ENCODE data around the gene BRD3.
A peak's percentile ranks its signal among the peaks of the same experiment; 100 is the strongest.

The BRD3 gene

DNA sequence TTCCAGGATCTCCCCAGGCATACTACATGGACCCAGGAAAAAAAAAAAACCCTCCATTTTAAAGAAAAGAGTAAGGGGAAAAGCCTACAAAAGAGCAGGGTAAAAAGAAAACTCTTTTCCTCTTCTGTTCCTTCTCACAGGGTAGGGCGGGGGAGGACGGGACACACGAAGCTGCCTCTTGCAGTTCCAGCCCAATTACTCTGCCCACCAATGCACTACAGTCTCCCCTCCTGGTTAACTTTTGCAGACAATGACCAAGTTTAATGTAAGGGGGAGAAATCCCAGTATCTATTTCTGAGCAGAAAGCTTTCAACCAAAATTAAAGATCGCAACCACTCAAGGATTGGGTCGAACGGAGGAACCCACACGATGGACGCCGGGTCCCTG is 1.3 kb downstream of the BRD3 start:
- peak overlapping the region; percentile 88 for H3K4me3 ChIP-seq (ENCODE audit: low read depth, low read length)
- TF ChIP-seq, protein P1, sequence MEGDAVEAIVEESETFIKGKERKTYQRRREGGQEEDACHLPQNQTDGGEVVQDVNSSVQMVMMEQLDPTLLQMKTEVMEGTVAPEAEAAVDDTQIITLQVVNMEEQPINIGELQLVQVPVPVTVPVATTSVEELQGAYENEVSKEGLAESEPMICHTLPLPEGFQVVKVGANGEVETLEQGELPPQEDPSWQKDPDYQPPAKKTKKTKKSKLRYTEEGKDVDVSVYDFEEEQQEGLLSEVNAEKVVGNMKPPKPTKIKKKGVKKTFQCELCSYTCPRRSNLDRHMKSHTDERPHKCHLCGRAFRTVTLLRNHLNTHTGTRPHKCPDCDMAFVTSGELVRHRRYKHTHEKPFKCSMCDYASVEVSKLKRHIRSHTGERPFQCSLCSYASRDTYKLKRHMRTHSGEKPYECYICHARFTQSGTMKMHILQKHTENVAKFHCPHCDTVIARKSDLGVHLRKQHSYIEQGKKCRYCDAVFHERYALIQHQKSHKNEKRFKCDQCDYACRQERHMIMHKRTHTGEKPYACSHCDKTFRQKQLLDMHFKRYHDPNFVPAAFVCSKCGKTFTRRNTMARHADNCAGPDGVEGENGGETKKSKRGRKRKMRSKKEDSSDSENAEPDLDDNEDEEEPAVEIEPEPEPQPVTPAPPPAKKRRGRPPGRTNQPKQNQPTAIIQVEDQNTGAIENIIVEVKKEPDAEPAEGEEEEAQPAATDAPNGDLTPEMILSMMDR (IDR thresholded peaks at IDR 0.05; ENCODE audit: control insufficient read depth, extremely low read depth, insufficient read depth), result no peak
- no peak for DNase-seq (ENCODE audit: low read depth)

DNA sequence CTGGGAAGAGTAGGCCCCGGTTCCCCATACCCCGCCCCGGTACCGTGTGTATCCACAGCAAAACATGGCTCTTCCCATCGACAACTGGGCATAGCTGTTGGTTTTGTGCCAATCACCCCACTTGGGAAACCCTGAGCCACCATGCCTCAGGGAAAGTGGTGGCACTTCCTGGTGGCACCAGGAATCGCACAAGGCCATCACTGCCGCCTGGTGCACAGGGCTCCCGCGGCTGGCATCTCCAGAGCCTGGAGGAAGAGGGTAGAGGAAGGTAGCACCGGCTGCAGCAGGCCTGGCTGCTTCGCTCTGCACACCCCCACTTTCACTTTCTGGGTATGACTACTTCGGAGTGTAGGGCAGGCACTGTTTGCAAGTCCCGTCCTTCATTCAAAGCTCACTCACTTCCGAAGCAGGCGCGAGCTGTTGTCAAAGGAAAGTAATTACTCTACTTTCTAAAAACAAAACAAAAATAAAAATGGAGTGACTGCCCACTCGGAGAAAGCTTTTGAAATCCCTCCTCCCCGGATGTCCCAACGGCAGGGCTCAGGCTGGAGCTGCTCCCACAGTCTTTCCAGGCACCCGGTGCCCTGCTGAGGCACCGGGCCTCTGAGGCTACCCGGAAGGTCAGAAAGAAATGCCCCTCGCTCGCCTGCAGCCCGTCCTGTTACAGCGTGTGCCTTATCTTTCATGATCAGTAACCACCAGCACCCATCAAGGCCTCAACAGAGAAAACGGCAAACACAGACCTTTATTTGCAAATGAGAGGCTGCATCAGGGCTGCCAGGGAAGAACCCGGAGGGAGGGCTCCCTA is 2.0 kb downstream of the BRD3 start:
- peak overlapping the region; percentile 88 for H3K4me3 ChIP-seq (ENCODE audit: low read depth, low read length)
- peak; percentile 58 for DNase-seq (ENCODE audit: low read depth)
- TF ChIP-seq, protein P1 (IDR thresholded peaks at IDR 0.05; ENCODE audit: control insufficient read depth, extremely low read depth, insufficient read depth), result no peak

DNA sequence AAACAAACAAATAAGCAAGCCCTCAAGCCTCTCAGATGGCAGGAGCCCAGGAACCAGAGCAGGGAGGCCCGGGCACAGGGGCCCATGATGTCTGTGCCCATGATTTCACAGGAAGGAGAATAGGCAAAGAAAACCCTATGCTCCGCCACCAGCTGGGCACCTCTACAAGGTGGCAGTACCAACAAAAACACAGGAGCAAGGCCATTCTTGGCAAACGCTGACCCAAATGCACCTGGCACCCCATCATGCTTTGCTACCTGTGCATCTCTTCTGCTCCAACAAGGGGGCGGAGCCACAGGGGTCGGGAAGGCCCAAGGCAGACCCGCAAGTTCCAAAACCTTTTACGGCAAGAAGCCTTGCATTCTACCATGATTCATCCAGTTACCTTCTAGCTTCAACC is 3.1 kb downstream of the BRD3 start:
- TF ChIP-seq, protein P1 (IDR thresholded peaks at IDR 0.05; ENCODE audit: control insufficient read depth, extremely low read depth, insufficient read depth), result no peak
- DNase-seq (ENCODE audit: low read depth), result no peak

DNA sequence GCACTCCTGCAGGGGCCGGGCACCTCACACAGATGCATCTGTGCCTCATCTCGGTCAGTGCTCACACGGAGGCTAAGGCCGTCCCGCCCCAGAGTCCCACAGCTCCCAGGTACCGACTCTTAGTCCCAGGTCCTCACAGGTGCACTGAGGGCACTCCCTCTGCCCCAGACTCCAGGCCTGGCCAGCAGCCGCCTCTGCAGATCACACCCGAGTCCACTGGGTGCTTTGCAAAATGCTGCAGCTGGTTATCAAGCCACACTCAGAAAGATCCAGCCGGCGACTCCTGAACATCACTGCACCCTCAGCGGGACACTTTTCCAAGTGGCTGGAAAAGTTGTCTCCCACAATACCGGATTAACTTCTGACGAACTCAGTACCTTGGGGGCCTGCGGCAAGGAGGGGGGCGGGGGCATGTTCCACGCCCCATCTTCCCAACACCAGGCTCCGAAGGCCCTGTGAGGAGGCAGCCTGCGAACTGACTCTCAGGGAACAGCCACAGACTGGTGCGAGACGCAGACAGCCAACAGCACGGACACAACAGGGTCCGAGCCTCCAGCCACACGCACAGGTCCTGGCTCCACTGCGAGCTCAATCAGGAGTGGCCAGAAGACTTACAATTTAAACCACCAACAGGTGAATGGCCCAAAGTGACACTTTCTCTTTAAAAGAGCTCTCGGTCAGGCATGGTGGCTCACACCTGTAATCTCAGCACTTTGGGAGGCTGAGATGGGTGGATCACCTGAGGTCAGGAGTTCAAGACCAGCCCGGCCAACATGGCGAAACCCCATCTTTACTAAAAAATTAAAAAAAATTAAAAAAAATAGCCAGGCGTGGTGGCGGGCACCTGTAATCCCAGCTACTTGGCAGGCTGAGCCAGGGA is 4.0 kb downstream of the BRD3 start:
- no peak overlapping the region for H3K4me3 ChIP-seq (ENCODE audit: low read depth, low read length)
- TF ChIP-seq, protein P1 (IDR thresholded peaks at IDR 0.05; ENCODE audit: control insufficient read depth, extremely low read depth, insufficient read depth), result no peak
- DNase-seq (ENCODE audit: low read depth), result no peak

More for the DNA sequence above, 3.1 kb downstream of the BRD3 start:
- no peak overlapping the region for H3K4me3 ChIP-seq (ENCODE audit: low read depth, low read length)

DNA sequence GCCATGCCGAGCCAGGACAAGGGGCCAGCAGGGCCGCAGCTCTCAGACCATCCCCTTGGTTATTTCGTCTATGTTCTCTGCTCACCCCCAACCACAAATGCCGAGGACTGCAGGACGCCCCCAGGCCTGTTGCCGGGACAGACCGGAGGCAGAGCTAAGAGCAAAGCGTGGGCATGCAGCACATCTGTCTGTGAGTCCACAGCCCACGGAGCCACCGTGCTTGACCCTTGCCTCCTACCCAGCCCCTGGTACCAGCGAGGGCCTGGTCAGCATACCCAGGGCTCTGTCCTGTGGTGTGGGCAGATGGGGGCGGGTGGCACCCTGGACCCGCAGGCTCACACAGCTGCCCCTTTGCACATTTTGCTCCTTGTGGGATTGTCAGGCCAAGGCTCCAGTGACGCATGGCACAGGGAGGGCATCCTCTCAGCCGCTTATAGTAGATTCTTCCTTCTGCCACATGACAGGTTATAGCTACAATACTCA is 4.7 kb downstream of the BRD3 start:
- H3K4me3 ChIP-seq (ENCODE audit: low read depth, low read length), result no peak overlapping the region
- TF ChIP-seq, protein P1 (IDR thresholded peaks at IDR 0.05; ENCODE audit: control insufficient read depth, extremely low read depth, insufficient read depth), result no peak
- no peak for DNase-seq (ENCODE audit: low read depth)

DNA sequence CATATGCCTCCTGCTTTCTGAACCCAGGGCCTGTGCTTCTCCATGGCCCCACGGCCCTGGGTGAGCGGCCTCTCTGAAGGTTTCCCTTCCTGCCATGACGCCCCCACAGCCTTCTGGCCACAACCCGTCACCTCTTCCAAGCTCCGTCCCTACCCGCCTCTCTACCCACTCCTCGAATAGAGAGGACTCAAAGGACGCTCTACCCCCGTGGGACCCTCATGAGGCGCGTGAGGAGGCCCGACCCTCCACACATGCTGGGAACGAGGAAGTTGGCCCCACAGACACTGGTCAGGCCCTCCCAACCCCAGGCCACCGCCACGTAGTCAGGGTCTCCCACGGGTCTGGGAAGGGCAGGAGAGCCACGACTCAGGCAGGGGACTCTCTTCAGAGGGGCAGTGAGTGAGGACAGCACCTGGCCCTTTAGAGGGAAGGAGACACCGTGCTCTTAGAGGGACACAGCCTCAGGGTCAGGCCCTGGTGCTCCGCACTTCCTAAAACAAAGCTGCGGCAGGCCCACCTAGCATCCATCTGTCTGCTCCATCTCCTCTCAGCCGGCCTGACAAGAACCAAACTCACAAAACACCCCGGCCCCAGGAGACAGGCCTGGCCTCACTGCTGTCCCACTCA is 5.3 kb downstream of the BRD3 start:
- no peak for DNase-seq (ENCODE audit: low read depth)
- H3K4me3 ChIP-seq (ENCODE audit: low read depth, low read length), result no peak overlapping the region
- TF ChIP-seq, protein P1 (IDR thresholded peaks at IDR 0.05; ENCODE audit: control insufficient read depth, extremely low read depth, insufficient read depth), result no peak
